Spinal cord (tissue), 10 donors: ENCODE data around the gene FAM219A. TPM values are rescaled to one million over a fixed set of nuclear protein-coding genes. Genes with fewer than 3 reads are reported as not detected.
"Not testable (repeated sequence)": the region's sequence is repeated elsewhere in the genome, so short reads cannot be mapped to it uniquely, and the experiment has no call there.

Experiments used
- DNase-seq, 6 donors: peaks; one replicate each; pipeline versions ENCODE4 v3.0.0 to v3.0.0-alpha.2; 2013 to 2015; ENCODE audit warnings: low spot score in 6 of 6, low read depth in 4 of 6
- H3K27ac ChIP-seq: one replicate; pipeline ENCODE4 v1.5.1; 2013; ENCODE audit warnings: low read depth, low read length, control low read depth
- H3K27me3 ChIP-seq: one replicate; pipeline ENCODE4 v1.6.1; 2013; ENCODE audit warnings: low read length; ENCODE audit not compliant: control insufficient read depth, insufficient read depth
- H3K36me3 ChIP-seq: one replicate; pipeline ENCODE4 v1.6.1; 2013; ENCODE audit warnings: low read length; ENCODE audit not compliant: control insufficient read depth, insufficient read depth
- H3K4me1 ChIP-seq: one replicate; pipeline ENCODE4 v1.6.1; 2013; ENCODE audit warnings: low read length; ENCODE audit not compliant: control insufficient read depth, insufficient read depth
- H3K4me3 ChIP-seq: one replicate; pipeline ENCODE4 v1.5.1; 2013; ENCODE audit warnings: low read depth, low read length, control low read depth
- H3K9me3 ChIP-seq: one replicate; pipeline ENCODE4 v1.6.1; 2013; ENCODE audit warnings: low read length; ENCODE audit not compliant: control insufficient read depth, insufficient read depth
- WGBS: methylation state at CpG from one replicate; pipeline ENCODE4 v1.1.5; 2013; ENCODE audit warnings: missing lambda C conversion rate; ENCODE audit not compliant: insufficient coverage; 5-methylcytosine and 5-hydroxymethylcytosine counted together
- polyA plus RNA-seq, 2 donors: library from polyadenylated mRNA; unstranded; fragments of 120-200 nt; gene quantifications; one replicate each; pipeline ENCODE4 v1.2.1, GENCODE V29; 2013; ENCODE audit not compliant: insufficient read length in 2 of 2
- small RNA-seq: library from RNA; depleted of rRNA; stranded (forward); fragments of <200 nt; gene quantifications from one replicate; pipeline ENCODE3, GENCODE V24; 2014; ENCODE audit warnings: low replicate concordance
- total RNA-seq, 2 donors: library from RNA; depleted of rRNA in 1 of 2; stranded (reverse); fragments of 120-200 nt in 1 of 2; fragments of >200 nt in 1 of 2; gene quantifications; one replicate each; pipeline versions ENCODE4 v1.2.3 to v1.2.4, GENCODE V29; 2013 to 2014
- donor health status: healthy.

Gene FAM219A
- total and polyA plus RNA-seq, 4 donors, result 18.1 to 83.9 (median 51.2) TPM

GRCh38 chr9:34352122-34352652, 106.2 kb downstream of the FAM219A start:
- not testable (repeated sequence) for H3K27me3 ChIP-seq, H3K27ac ChIP-seq, H3K36me3 ChIP-seq, H3K4me1 ChIP-seq, H3K9me3 ChIP-seq, H3K4me3 ChIP-seq, DNase-seq
- WGBS, result 100% methylated on average over 4 of the region's 7 CpGs

GRCh38 chr9:34349324-34349723, 109.0 kb downstream of the FAM219A start:
- no peak overlapping the region for H3K27ac ChIP-seq
- H3K4me1 ChIP-seq, result peaks cover 18% of the 10 kb centered on the region
- WGBS, result no CpG with 5 or more reads among the region's 3 CpGs
- H3K27me3 ChIP-seq, result no peaks in the 10 kb centered on the region
- no peaks in the 10 kb centered on the region for H3K36me3 ChIP-seq
- H3K9me3 ChIP-seq, result no peaks in the 10 kb centered on the region
- no peak overlapping the region for H3K4me3 ChIP-seq
- DNase-seq, result no peak

Small RNA genes within 50 kb of the gene (small RNA-seq; reads per million reads assigned to genes)
- not detected for gene RF00019
- not detected for gene RN7SKP24

Other genes with a start within 250 kb of the FAM219A start
- 1 to 10 TPM; 2.8 to 5.3 TPM for gene KIF24, start 129.3 kb downstream of the FAM219A start, total RNA-seq
- 1 to 10 TPM; 3.7 to 4.0 TPM for gene KIF24, start 129.3 kb downstream of the FAM219A start, polyA plus RNA-seq
- gene NUDT2, start 129.0 kb downstream of the FAM219A start, total RNA-seq, result 10 to 100 TPM; 22.2 to 25.3 TPM
- gene NUDT2, start 129.0 kb downstream of the FAM219A start, polyA plus RNA-seq, result 10 to 100 TPM; 27.6 to 30.2 TPM
- gene MYORG, start 81.7 kb downstream of the FAM219A start, total RNA-seq, result 10 to 100 TPM in 1 of 2 donors, 1 to 10 TPM in 1; 8.6 to 10.4 TPM
- 10 to 100 TPM; 26.5 to 36.2 TPM for gene MYORG, start 81.7 kb downstream of the FAM219A start, polyA plus RNA-seq
- gene DNAI1, start 235 bp upstream of the FAM219A start, total RNA-seq, result 10 to 100 TPM in 1 of 2 donors, 1 to 10 TPM in 1; 3.5 to 24.8 TPM
- 10 to 100 TPM; 10.3 to 10.5 TPM for gene DNAI1, start 235 bp upstream of the FAM219A start, polyA plus RNA-seq
- 10 to 100 TPM; 32.7 to 63.9 TPM for gene ENHO, start 64.4 kb upstream of the FAM219A start, total RNA-seq
- gene ENHO, start 64.4 kb upstream of the FAM219A start, polyA plus RNA-seq, result 100 to 1,000 TPM; 193 to 219 TPM
- 10 to 100 TPM in 1 of 2 donors, 1 to 10 TPM in 1; 9.6 to 16.1 TPM for gene CNTFR, start 131.2 kb upstream of the FAM219A start, total RNA-seq
- gene CNTFR, start 131.2 kb upstream of the FAM219A start, polyA plus RNA-seq, result 100 to 1,000 TPM; 109 to 110 TPM
- 10 to 100 TPM; 10.4 to 29.4 TPM for gene RPP25L, start 153.5 kb upstream of the FAM219A start, total RNA-seq
- 10 to 100 TPM; 18.0 to 18.9 TPM for gene RPP25L, start 153.5 kb upstream of the FAM219A start, polyA plus RNA-seq
- 100 to 1,000 TPM in 1 of 2 donors, 10 to 100 TPM in 1; 90.9 to 119 TPM for gene DCTN3, start 161.9 kb upstream of the FAM219A start, total RNA-seq
- gene DCTN3, start 161.9 kb upstream of the FAM219A start, polyA plus RNA-seq, result 100 to 1,000 TPM; 179 to 190 TPM
- gene ARID3C, start 170.5 kb upstream of the FAM219A start, total RNA-seq, result 1 to 10 TPM in 1 of 2 donors, under 1 TPM in 1; 0.33 to 1.1 TPM
- gene ARID3C, start 170.5 kb upstream of the FAM219A start, polyA plus RNA-seq, result under 1 TPM; 0.60 to 0.66 TPM
- gene SIGMAR1, start 179.2 kb upstream of the FAM219A start, total RNA-seq, result 10 to 100 TPM; 27.7 to 45.5 TPM
- gene SIGMAR1, start 179.2 kb upstream of the FAM219A start, polyA plus RNA-seq, result 10 to 100 TPM; 79.5 to 82.3 TPM
- gene GALT, start 188.1 kb upstream of the FAM219A start, total RNA-seq, result 10 to 100 TPM; 31.3 to 72.4 TPM
- 10 to 100 TPM; 52.4 to 73.4 TPM for gene GALT, start 188.1 kb upstream of the FAM219A start, polyA plus RNA-seq
- 10 to 100 TPM; 24.1 to 62.9 TPM for gene IL11RA, start 193.6 kb upstream of the FAM219A start, total RNA-seq
- 10 to 100 TPM; 42.2 to 69.9 TPM for gene IL11RA, start 193.6 kb upstream of the FAM219A start, polyA plus RNA-seq
- under 1 TPM in 1 of 2 donors, not detected in 1; 0.66 TPM for gene CCL27, start 204.1 kb upstream of the FAM219A start, total RNA-seq
- gene CCL27, start 204.1 kb upstream of the FAM219A start, polyA plus RNA-seq, result 1 to 10 TPM; 1.0 TPM
- gene CCL19, start 232.7 kb upstream of the FAM219A start, total RNA-seq, result not detected
- under 1 TPM in 1 of 2 donors, not detected in 1; 0.27 TPM for gene CCL19, start 232.7 kb upstream of the FAM219A start, polyA plus RNA-seq